ENCODE measurements around the gene VASP. TPM values are rescaled to one million over a fixed set of nuclear protein-coding genes. Genes with fewer than 3 reads are reported as not detected.

VASP gene
- total and polyA plus RNA-seq, 9 of the 15 experiments (the other 6 are each of a cell fraction or from before 2014, with no cell fraction given): 16.7 to 261 (median 112) TPM

- ATAC-seq (no peak), DNase-seq (ENCODE audit: extremely low read depth in 1 of 4, low spot score in 3 of 4) (peak in 2 of 4 experiments; percentile 24 to 29), FAIRE-seq (no peak)
- H3K4me1 ChIP-seq (replicated peaks in 1 of 2; ENCODE audit: control insufficient read depth in 2 of 2, insufficient read depth in 2 of 2, low read length in 2 of 2): peaks cover 8% of the 10 kb centered on the region in 2 experiments; a peak in 4 of 5 replicates
- H3K27me3 ChIP-seq (ENCODE audit: control insufficient read depth in 2 of 2, insufficient read depth in 2 of 2, low read length in 2 of 2): no peaks in the 10 kb centered on the region
- H3K27ac ChIP-seq (ENCODE audit: extremely low read depth, low read depth, low read length): peak overlapping the region; percentile 51; the same call in 2 of the 3 replicates
- no peaks in the 10 kb centered on the region for H3K9me1 ChIP-seq (ENCODE audit: control insufficient read depth, insufficient read depth, low read length)
- in situ Hi-C loops (cut with MboI) (loop anchor here (5.0 kb wide), 1 partner anchor 36 kb away; no protein-coding TSS in a partner anchor), intact Hi-C loops (cut with micrococcal nuclease) (loop anchor here (1.0 kb wide), 3 partner anchors 35 to 51 kb away; no protein-coding TSS in a partner anchor)
- H3K36me3 ChIP-seq (ENCODE audit: control insufficient read depth, insufficient read depth, low read length): no peaks in the 10 kb centered on the region
- peak overlapping the region; percentile 71 for H2AFZ ChIP-seq (ENCODE audit: low read depth, low read length)
- peak overlapping the region; percentile 92 for H3K4me2 ChIP-seq (ENCODE audit: insufficient read depth, low read length)
- H4K20me1 ChIP-seq (replicated peaks; ENCODE audit: control insufficient read depth, insufficient read depth, low read length): no peaks in the 10 kb centered on the region
- no peaks in the 10 kb centered on the region for H3K9me3 ChIP-seq (replicated peaks; ENCODE audit: control insufficient read depth, insufficient read depth, low read depth, low read length)
- POLR2A ChIA-PET: interaction anchor here (1.0 to 3.0 kb wide), 10 partner anchors 9 to 99 kb away, joined by 3 to 37 read pairs (median 6); partner anchors contain the start of genes FOSB and PPP1R13L
- CTCF ChIA-PET (ENCODE audit: low intra/inter-chr PET ratio): interaction anchor here (0.7 to 6.9 kb wide), 10 partner anchors 9 to 489 kb away, joined by 3 to 179 read pairs (median 6); partner anchors contain the start of gene PPP1R13L
- peak overlapping the region; percentile 45 for H3K4me3 ChIP-seq
- no peaks in the 10 kb centered on the region for H3K79me2 ChIP-seq (ENCODE audit: control insufficient read depth, insufficient read depth, low read length)
- 6% methylated on average over 12 of the region's 12 CpGs for WGBS (ENCODE audit: insufficient coverage, low coverage, missing lambda C conversion rate)
- peak overlapping the region; percentile 90 to 93; a peak in 3 of 4 replicates for H3K9ac ChIP-seq (ENCODE audit: insufficient read depth in 1 of 2, low read depth in 2 of 2, low read length in 2 of 2)
- no TSS peak for BruUV-seq (replicated peaks)
- TF ChIP-seq ZNF699 (CRISPR knock-in tag; IDR thresholded peaks at IDR 0.05; ENCODE audit: insufficient replicate concordance) (no peak), NCOA4 (IDR thresholded peaks at IDR 0.05; ENCODE audit: partially characterized antibody) (no peak), ATF1 (CRISPR knock-in tag; IDR thresholded peaks at IDR 0.05) (no peak), ATF1 (tag; IDR thresholded peaks at IDR 0.05) (no peak), PRDM10 (IDR thresholded peaks at IDR 0.05; ENCODE audit: partially characterized antibody) (no peak), ZNF407 (IDR thresholded peaks at IDR 0.05; ENCODE audit: low read depth) (no peak)
- TF ChIP-seq, protein P1, sequence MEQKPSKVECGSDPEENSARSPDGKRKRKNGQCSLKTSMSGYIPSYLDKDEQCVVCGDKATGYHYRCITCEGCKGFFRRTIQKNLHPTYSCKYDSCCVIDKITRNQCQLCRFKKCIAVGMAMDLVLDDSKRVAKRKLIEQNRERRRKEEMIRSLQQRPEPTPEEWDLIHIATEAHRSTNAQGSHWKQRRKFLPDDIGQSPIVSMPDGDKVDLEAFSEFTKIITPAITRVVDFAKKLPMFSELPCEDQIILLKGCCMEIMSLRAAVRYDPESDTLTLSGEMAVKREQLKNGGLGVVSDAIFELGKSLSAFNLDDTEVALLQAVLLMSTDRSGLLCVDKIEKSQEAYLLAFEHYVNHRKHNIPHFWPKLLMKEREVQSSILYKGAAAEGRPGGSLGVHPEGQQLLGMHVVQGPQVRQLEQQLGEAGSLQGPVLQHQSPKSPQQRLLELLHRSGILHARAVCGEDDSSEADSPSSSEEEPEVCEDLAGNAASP (IDR thresholded peaks at IDR 0.05): no peak
Observed at GRCh38 chr19:45477713-45478453, 29.4 kb upstream of the VASP start.

All from K562 (cell line).